ENCODE measurements around the gene FRMD5.

- no peak for TF ChIP-seq POLR2A (IDR thresholded peaks at IDR 0.05)
- TF ChIP-seq CTCF (IDR thresholded peaks at IDR 0.05), result no peak
Observed at GRCh38 chr15:44045661-44046060, 149.4 kb downstream of the FRMD5 start.
